ENCODE results near the gene SYNGR3.
"Not testable (repeated sequence)": the region's sequence is repeated elsewhere in the genome, so short reads cannot be mapped to it uniquely, and the experiment has no call there.

Gene SYNGR3

GRCh38 chr16:2009164-2009711 is 19.5 kb downstream of the SYNGR3 start:
- no peak for DNase-seq (ENCODE audit: low read depth)

GRCh38 chr16:2009791-2010510 is 20.2 kb downstream of the SYNGR3 start, which contains the start of gene ZNF598:
Gene ZNF598 (minus strand): TSS chr16:2009821.
- DNase-seq (ENCODE audit: low read depth), result no peak

- not testable (repeated sequence) for DNase-seq (ENCODE audit: low read depth)
Observed at GRCh38 chr16:2011726-2012125, 22.0 kb downstream of the SYNGR3 start.

GRCh38 chr16:2013527-2013926 is 23.8 kb downstream of the SYNGR3 start:
- DNase-seq (ENCODE audit: low read depth), result no peak

GRCh38 chr16:2015117-2015946 is 25.6 kb downstream of the SYNGR3 start:
- no peak for DNase-seq (ENCODE audit: low read depth)

- no peak for DNase-seq (ENCODE audit: low read depth)
Observed at GRCh38 chr16:2015947-2016208, 26.1 kb downstream of the SYNGR3 start.

GRCh38 chr16:2016407-2016922 is 26.7 kb downstream of the SYNGR3 start:
- DNase-seq (ENCODE audit: low read depth), result no peak

GRCh38 chr16:2019518-2019920 is 29.7 kb downstream of the SYNGR3 start, which contains the start of gene NPW:
Gene NPW (plus strand): TSS chr16:2019785.
- no peak for DNase-seq (ENCODE audit: low read depth)

GRCh38 chr16:2019921-2020831 is 30.4 kb downstream of the SYNGR3 start:
- no peak for DNase-seq (ENCODE audit: low read depth)

GRCh38 chr16:2022723-2023091 is 32.9 kb downstream of the SYNGR3 start:
- no peak for DNase-seq (ENCODE audit: low read depth)

- no peak for DNase-seq (ENCODE audit: low read depth)
Observed at GRCh38 chr16:2023092-2024031, 33.6 kb downstream of the SYNGR3 start.

- no peak for DNase-seq (ENCODE audit: low read depth)
Observed at GRCh38 chr16:2024032-2024420, 34.3 kb downstream of the SYNGR3 start.

- DNase-seq (ENCODE audit: low read depth), result no peak
Observed at GRCh38 chr16:2025251-2025650, 35.5 kb downstream of the SYNGR3 start.

- no peak for DNase-seq (ENCODE audit: low read depth)
Observed at GRCh38 chr16:2025878-2026460, 36.2 kb downstream of the SYNGR3 start.

GRCh38 chr16:2026461-2027023 is 36.8 kb downstream of the SYNGR3 start, which contains the start of gene NHERF2:
Gene NHERF2 (plus strand): TSS chr16:2026902. CDS start chr16:2027006, 104 bp downstream.
- DNase-seq (ENCODE audit: low read depth), result no peak

- no peak for DNase-seq (ENCODE audit: low read depth)
Observed at GRCh38 chr16:2027024-2028010, 37.5 kb downstream of the SYNGR3 start.

- no peak for DNase-seq (ENCODE audit: low read depth)
Observed at GRCh38 chr16:2028146-2028545, 38.4 kb downstream of the SYNGR3 start.

GRCh38 chr16:2028620-2029220 is 39.0 kb downstream of the SYNGR3 start:
- no peak for DNase-seq (ENCODE audit: low read depth)
